Heart left ventricle (tissue), 16 donors: ENCODE measurements around the gene MED27. TPM values are rescaled to one million over a fixed set of nuclear protein-coding genes. Genes with fewer than 3 reads are reported as not detected.

ENCODE experiments used
- ATAC-seq, 4 donors: fragments of 200-7000 bp; cut with Tn5 transposase; one replicate each; pipeline ENCODE4 v1.9.1; 2020 to 2022; ENCODE audit warnings: moderate library complexity in 4 of 4, mild to moderate bottlenecking in 3 of 4, moderate number of reproducible peaks in 1 of 4
- DNase-seq, 5 donors: peaks; one replicate each; pipeline ENCODE4 v3.0.0-alpha.2; 2020
- H3K27ac ChIP-seq, 12 donors: fragments of 200-600 bp; sonication (generic) in 4 of 12; one replicate each; pipeline versions ENCODE4 v1.5.0 to v1.8.0; 2016 to 2022; ENCODE audit warnings: mild to moderate bottlenecking in 2 of 12
- H3K27me3 ChIP-seq, 9 donors: fragments of 200-600 bp; sonication (generic) in 2 of 9; one replicate each; pipeline versions ENCODE4 v1.5.1 to v1.8.0; 2016 to 2022; ENCODE audit warnings: mild to moderate bottlenecking in 3 of 9
- H3K36me3 ChIP-seq, 9 donors: fragments of 200-600 bp; sonication (generic) in 2 of 9; one replicate each; pipeline versions ENCODE4 v1.5.0 to v1.8.0; 2018 to 2022; ENCODE audit warnings: mild to moderate bottlenecking in 2 of 9
- H3K4me1 ChIP-seq, 12 donors: fragments of 200-600 bp; sonication (generic) in 4 of 12; one replicate each; pipeline versions ENCODE4 v1.5.0 to v1.8.0; 2016 to 2022; ENCODE audit warnings: mild to moderate bottlenecking in 3 of 12
- H3K4me3 ChIP-seq, 12 donors: fragments of 200-600 bp; sonication (generic) in 4 of 12; one replicate each; pipeline versions ENCODE4 v1.5.0 to v1.8.0; 2017 to 2022; ENCODE audit warnings: mild to moderate bottlenecking in 9 of 12, moderate library complexity in 4 of 12
- H3K9me3 ChIP-seq, 12 donors: fragments of 200-600 bp; sonication (generic) in 4 of 12; one replicate each; pipeline versions ENCODE4 v1.5.0 to v1.8.0; 2016 to 2022; ENCODE audit warnings: mild to moderate bottlenecking in 1 of 12
- CTCF ChIP-seq, 12 donors: fragments of 200-600 bp; sonication (generic) in 4 of 12; IDR thresholded peaks; one replicate each; pipeline versions ENCODE4 v1.5.0 to v1.8.0; 2018 to 2022; ENCODE audit warnings: antibody characterized with exemption in 12 of 12, mild to moderate bottlenecking in 5 of 12
- POLR2A ChIP-seq, 2 donors: fragments of 450-650 bp; IDR thresholded peaks; one replicate each; pipeline ENCODE4 v1.6.1; 2017; ENCODE audit warnings: antibody characterized with exemption in 2 of 2, mild to moderate bottlenecking in 2 of 2, moderate library complexity in 2 of 2
- WGBS, 4 donors: extraction: QIAGEN DNeasy Blood & Tissue Kit in 2 of 4; methylation state at CpG; one replicate each; pipeline versions ENCODE4 v1.1.5 to v1.1.7; 2013 to 2018; 5-methylcytosine and 5-hydroxymethylcytosine counted together
- intact Hi-C, 10 donors: fragments of 100-400 bp; cut with DNase I; formaldehyde crosslinking; loops; one replicate each; pipeline versions ENCODE4 v1.11.1 to v1.14.2; 2022
- polyA plus RNA-seq, 2 donors: library from polyadenylated mRNA; stranded (reverse); fragments of 200-250 nt; gene quantifications; one replicate each; pipeline ENCODE4 v1.2.3, GENCODE V29; 2013
- total RNA-seq, 9 donors: library from RNA; depleted of rRNA in 2 of 9; stranded (reverse); fragments of >200 nt in 2 of 9; fragmentation: NEBNext Ultra II Directional in 3 of 9; extraction: Animal tissue kit (Norgen Biotek cat#: 25700) in 3 of 9; gene quantifications; one replicate each; pipeline versions ENCODE4 v1.1.0 to v1.2.4, GENCODE V29; 2016 to 2023
- donor health status: ischemic (EF 13 %, LVEDD 7.1; RV severe dilation, severe dysfunction).
- donor health status: healthy with polysubstance abuse.
- donor health status: DM: no; HTN: yes; CAD: no.
- donor health status: DM: no; HTN: no; CAD: no.
- donor health status: ischemic (EF 25% LVEDD 6.9; RV normal size, moderate dysfunction).
- donor health status: ischemic (EF 25% LVEDD 5.7; RV mildly dilated, moderate dysfunction).
- donor health status: healthy.
- donor health status: DM: yes; HTN: yes; CAD: no.
- donor health status: ischemic (EF 35%, LVEDD 5.7; RV mildly dilated, moderate dysfunction).
- donor health status: nonischemic (EF 11% LVEDD 7.7; RV severe dilation, severe dysfunction).
- donor health status: DM: yes; HTN: yes; CAD: no.
- donor health status: PGD.
- donor health status: ischemic (EF 29% LVEDD 5.4; RV normal size, mild dysfunction).
- donor health status: nonischemic (EF 23%, LVEDD 6.1; RV moderate dilation, normal function).

Gene MED27
- total and polyA plus RNA-seq, 11 donors = 14.3 to 23.0 (median 15.6) TPM

- H3K36me3 ChIP-seq = no peaks in the 10 kb centered on the region
- 67 to 72% (median 69%) methylated on average over 20 to 22 of the region's 22 CpGs for WGBS, 4 donors
- TF ChIP-seq CTCF (IDR thresholded peaks at IDR 0.05) (no peak), POLR2A (IDR thresholded peaks at IDR 0.05) (no peak)
- H3K27ac ChIP-seq = peak overlapping the region in 4 of 12 donors; percentile 37 to 52 (median 40)
- DNase-seq (peak in 1 of 5 donors; percentile 48), ATAC-seq (no peak)
- H3K4me1 ChIP-seq = no peaks in the 10 kb centered on the region
- H3K4me3 ChIP-seq = no peak overlapping the region
- peaks cover 0 to 24% (median 0%) of the 10 kb centered on the region in 9 donors for H3K27me3 ChIP-seq
- intact Hi-C loops = loop anchor here in 2 of 10 donors (5.0 to 10.0 kb wide), 3 partner anchors 126 to 399 kb away; no protein-coding TSS in a partner anchor
- H3K9me3 ChIP-seq = peaks cover 0 to 10% (median 6%) of the 10 kb centered on the region in 12 donors
Measured at GRCh38 chr9:131838530-131839280, 241.0 kb downstream of the MED27 start.

DNA sequence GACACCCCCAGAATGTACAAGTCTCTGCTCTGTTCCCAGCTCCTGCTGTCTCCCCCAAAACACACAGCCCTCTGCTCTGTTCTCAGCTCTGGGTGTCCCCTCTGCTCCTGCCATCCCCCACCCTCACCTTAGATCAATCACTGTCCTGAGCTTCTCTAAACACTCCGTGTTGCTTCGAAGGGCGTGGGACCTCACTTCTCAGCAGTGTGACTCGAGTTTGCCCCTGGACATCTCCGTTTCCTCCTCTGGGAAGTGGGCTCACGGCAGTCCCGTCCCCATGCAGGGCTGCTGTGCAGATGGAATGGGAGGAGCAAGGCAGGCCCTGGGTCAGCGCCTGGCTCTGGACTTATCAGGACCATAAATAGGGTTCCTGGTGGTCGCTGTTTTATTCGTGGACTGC, 241.8 kb downstream of the MED27 start:
- ATAC-seq (no peak), DNase-seq (peak in 1 of 5 donors; percentile 42)
- Histone ChIP-seq H3K27me3 (peaks cover 0 to 24% (median 0%) of the 10 kb centered on the region in 9 donors), H3K4me3 (no peak overlapping the region), H3K27ac (no peak overlapping the region), H3K36me3 (no peaks in the 10 kb centered on the region), H3K4me1 (no peaks in the 10 kb centered on the region), H3K9me3 (peaks cover 0 to 15% (median 9%) of the 10 kb centered on the region in 12 donors)
- intact Hi-C loops = loop anchor here in 3 of 10 donors (2.0 to 10.0 kb wide), 4 partner anchors 127 to 399 kb away; no protein-coding TSS in a partner anchor
- 34 to 44% (median 39%) methylated on average over 8 to 10 of the region's 10 CpGs for WGBS, 4 donors
- no peak for TF ChIP-seq POLR2A (IDR thresholded peaks at IDR 0.05)
- no peak for TF ChIP-seq CTCF (IDR thresholded peaks at IDR 0.05)

DNA sequence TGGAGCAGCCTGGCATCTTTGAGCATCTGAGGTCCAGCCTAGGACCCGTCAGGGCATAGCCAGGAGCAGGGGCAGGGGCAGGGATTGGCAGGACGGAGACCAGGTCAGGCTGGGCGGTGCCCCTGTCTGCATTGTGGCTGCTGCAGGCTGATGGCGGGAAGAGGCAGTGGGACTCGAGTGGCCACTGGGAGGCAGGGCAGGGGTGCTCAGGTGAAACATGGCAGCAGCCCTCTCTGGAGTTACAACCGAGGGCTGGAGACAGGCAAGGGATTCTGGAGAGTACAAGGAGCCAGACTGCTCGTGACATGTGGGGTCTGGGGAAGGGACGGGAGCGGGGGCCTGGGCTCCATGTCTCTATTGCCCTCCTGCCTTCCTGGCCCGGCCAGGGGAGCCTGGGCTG, 242.4 kb downstream of the MED27 start:
- intact Hi-C loops = loop anchor here in 3 of 10 donors (2.0 to 10.0 kb wide), 4 partner anchors 127 to 400 kb away; no protein-coding TSS in a partner anchor
- Histone ChIP-seq H3K9me3 (peaks cover 0 to 15% (median 9%) of the 10 kb centered on the region in 12 donors), H3K4me1 (no peaks in the 10 kb centered on the region), H3K4me3 (no peak overlapping the region), H3K36me3 (no peaks in the 10 kb centered on the region), H3K27me3 (peaks cover 0 to 24% (median 0%) of the 10 kb centered on the region in 9 donors), H3K27ac (no peak overlapping the region)
- no peak for TF ChIP-seq POLR2A (IDR thresholded peaks at IDR 0.05)
- peak in 11 of 12 donors; percentile 23 to 56 (median 40) for TF ChIP-seq CTCF (IDR thresholded peaks at IDR 0.05)
- peak; percentile 24 to 70 (median 60) for ATAC-seq
- WGBS, 4 donors = 44 to 60% (median 53%) methylated on average over 7 to 10 of the region's 10 CpGs
- DNase-seq = peak; percentile 32 to 68 (median 49)

DNA sequence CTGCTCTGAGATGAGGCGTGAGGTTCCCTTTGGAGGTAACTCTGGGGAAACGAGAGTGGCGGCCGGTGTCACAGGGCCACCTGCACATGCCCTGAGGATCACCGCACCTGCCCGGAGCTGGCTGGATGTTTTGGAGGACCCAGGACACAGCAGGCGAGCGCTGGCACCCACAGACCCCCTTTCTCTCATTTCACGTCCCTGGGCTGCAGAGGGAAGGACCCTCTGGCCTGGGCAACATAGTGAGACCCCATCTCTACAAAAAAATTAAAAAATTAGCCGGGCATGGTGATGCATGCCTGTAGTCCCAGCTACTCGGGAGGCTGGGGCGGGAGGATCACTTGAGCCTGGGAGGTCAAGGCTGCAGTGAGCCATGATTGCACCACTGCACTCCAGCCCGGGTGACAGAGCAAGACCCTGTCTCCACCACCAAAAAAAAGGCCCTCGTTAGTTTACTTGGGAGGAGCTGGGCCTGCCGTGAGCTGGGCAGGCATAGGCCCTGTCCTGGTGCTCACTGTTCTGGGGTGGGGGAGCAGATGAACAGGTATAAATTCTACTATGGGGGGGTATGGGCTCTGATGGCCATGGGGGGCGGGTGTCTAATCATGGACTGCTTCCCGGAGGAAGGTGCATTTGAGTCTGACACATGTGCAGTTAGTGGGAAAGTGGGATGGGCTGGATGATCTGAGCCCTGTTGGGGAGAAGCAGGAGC, 242.9 kb downstream of the MED27 start:
- ATAC-seq (no peak), DNase-seq (peak in 2 of 5 donors; percentile 11 to 49)
- H3K4me1 ChIP-seq = no peaks in the 10 kb centered on the region
- no peak overlapping the region for H3K4me3 ChIP-seq
- 89 to 98% (median 91%) methylated on average over 12 to 17 of the region's 17 CpGs for WGBS, 4 donors
- peaks cover 0 to 24% (median 0%) of the 10 kb centered on the region in 9 donors for H3K27me3 ChIP-seq
- no peaks in the 10 kb centered on the region for H3K36me3 ChIP-seq
- intact Hi-C loops = loop anchor here in 3 of 10 donors (2.0 to 10.0 kb wide), 4 partner anchors 128 to 401 kb away; no protein-coding TSS in a partner anchor
- peaks cover 0 to 15% (median 9%) of the 10 kb centered on the region in 12 donors for H3K9me3 ChIP-seq
- H3K27ac ChIP-seq = no peak overlapping the region
- TF ChIP-seq POLR2A (IDR thresholded peaks at IDR 0.05) (no peak), CTCF (IDR thresholded peaks at IDR 0.05) (no peak)
